Central memory CD4-positive, alpha-beta T cell (primary cell): ENCODE results near the gene BLTP3A.
A peak's percentile ranks its signal among the peaks of the same experiment; 100 is the strongest.
"Not testable (repeated sequence)": the region's sequence is repeated elsewhere in the genome, so short reads cannot be mapped to it uniquely, and the experiment has no call there.

Experiments used
- DNase-seq: peaks from one replicate; pipeline ENCODE4 v3.0.0; 2022
- total RNA-seq, 3 experiments: gene quantifications; one replicate each; lab custom pipeline; 2026; lab: John Stamatoyannopoulos, UW

BLTP3A gene
- 38.4 to 66.3 (median 39.3) reads per million in 3 experiments for total RNA-seq

GRCh38 chr6:34791701-34792604 is at the start of gene BLTP3A:
Gene BLTP3A, plus strand, starts transcription at chr6:34792083. Its CDS starts 168 bp downstream, at chr6:34792251.
- peak; percentile 68 for DNase-seq

- no peak for DNase-seq
These were observed 49.8 kb upstream of the BLTP3A start for GRCh38 chr6:34742094-34742493.

- DNase-seq, result no peak
These were observed 48.1 kb upstream of the BLTP3A start for GRCh38 chr6:34743625-34744293.

GRCh38 chr6:34744294-34744647 is 47.6 kb upstream of the BLTP3A start:
- DNase-seq, result not testable (repeated sequence)

- no peak for DNase-seq
These were observed 46.4 kb upstream of the BLTP3A start for GRCh38 chr6:34745277-34746103.

GRCh38 chr6:34746104-34746846 is 45.6 kb upstream of the BLTP3A start:
- no peak for DNase-seq

GRCh38 chr6:34748757-34749156 is 43.1 kb upstream of the BLTP3A start:
- DNase-seq, result no peak

GRCh38 chr6:34756513-34756856 is 35.4 kb upstream of the BLTP3A start:
- DNase-seq, result peak; percentile 36

GRCh38 chr6:34757687-34758274 is 34.1 kb upstream of the BLTP3A start:
- no peak for DNase-seq

- no peak for DNase-seq
These were observed 31.8 kb upstream of the BLTP3A start for GRCh38 chr6:34760108-34760507.

GRCh38 chr6:34761681-34762080 is 30.2 kb upstream of the BLTP3A start:
- DNase-seq, result not testable (repeated sequence)

- no peak for DNase-seq
These were observed 23.7 kb upstream of the BLTP3A start for GRCh38 chr6:34768148-34768547.

GRCh38 chr6:34771727-34772126 is 20.2 kb upstream of the BLTP3A start:
- no peak for DNase-seq

GRCh38 chr6:34772940-34773339 is 18.9 kb upstream of the BLTP3A start:
- DNase-seq, result no peak

GRCh38 chr6:34773916-34774315 is 18.0 kb upstream of the BLTP3A start:
- no peak for DNase-seq

- no peak for DNase-seq
These were observed 16.9 kb upstream of the BLTP3A start for GRCh38 chr6:34774967-34775366.

GRCh38 chr6:34785375-34785774 is 6.5 kb upstream of the BLTP3A start:
- not testable (repeated sequence) for DNase-seq

- DNase-seq, result not testable (repeated sequence)
These were observed 4.7 kb upstream of the BLTP3A start for GRCh38 chr6:34787152-34787551.

GRCh38 chr6:34788111-34788510 is 3.8 kb upstream of the BLTP3A start:
- DNase-seq, result no peak

- DNase-seq, result no peak
These were observed 651 bp upstream of the BLTP3A start for GRCh38 chr6:34791164-34791700.

GRCh38 chr6:34792605-34793500 is 970 bp downstream of the BLTP3A start:
- no peak for DNase-seq
